Stimulated activated CD8-positive, alpha-beta memory T cell treated with anti-CD3 and anti-CD28 coated beads, Interleukin-12 subunit alpha, Interleukin-12 subunit beta, amount 100 ng/mL, for 24 hours (primary cell): Measurements from ENCODE around the gene GRID1.
"Not testable (repeated sequence)": the region's sequence is repeated elsewhere in the genome, so short reads cannot be mapped to it uniquely, and the experiment has no call there.

Experiments used
- DNase-seq: peaks from one replicate; pipeline ENCODE4 v3.0.0-alpha.2; 2020; ENCODE audit errors: extremely low read depth

GRID1 gene

GRCh38 chr10:86254081-86254480 lies 112.5 kb downstream of the GRID1 start:
- DNase-seq = no peak

- no peak for DNase-seq
These were observed 113.2 kb downstream of the GRID1 start for GRCh38 chr10:86253091-86254072.

GRCh38 chr10:86252556-86252955 lies 114.0 kb downstream of the GRID1 start:
- DNase-seq = no peak

- DNase-seq = no peak
These were observed 114.5 kb downstream of the GRID1 start for GRCh38 chr10:86252079-86252478.

- no peak for DNase-seq
These were observed 115.2 kb downstream of the GRID1 start for GRCh38 chr10:86251426-86251825.

GRCh38 chr10:86250399-86250798 lies 116.2 kb downstream of the GRID1 start:
- no peak for DNase-seq

- no peak for DNase-seq
These were observed 116.8 kb downstream of the GRID1 start for GRCh38 chr10:86249794-86250193.

GRCh38 chr10:86248062-86248461 lies 118.5 kb downstream of the GRID1 start:
- DNase-seq = no peak

GRCh38 chr10:86247588-86247987 lies 119.0 kb downstream of the GRID1 start:
- no peak for DNase-seq

- no peak for DNase-seq
These were observed 119.5 kb downstream of the GRID1 start for GRCh38 chr10:86247073-86247472.

- no peak for DNase-seq
These were observed 120.2 kb downstream of the GRID1 start for GRCh38 chr10:86246279-86246940.

- DNase-seq = no peak
These were observed 121.6 kb downstream of the GRID1 start for GRCh38 chr10:86245015-86245394.

GRCh38 chr10:86244297-86245014 lies 122.1 kb downstream of the GRID1 start:
- DNase-seq = no peak

GRCh38 chr10:86243651-86244155 lies 122.9 kb downstream of the GRID1 start:
- DNase-seq = no peak

GRCh38 chr10:86242761-86243160 lies 123.8 kb downstream of the GRID1 start:
- no peak for DNase-seq

GRCh38 chr10:86238089-86238488 lies 128.5 kb downstream of the GRID1 start:
- not testable (repeated sequence) for DNase-seq

- DNase-seq = no peak
These were observed 131.9 kb downstream of the GRID1 start for GRCh38 chr10:86234541-86235270.

GRCh38 chr10:86234107-86234506 lies 132.5 kb downstream of the GRID1 start:
- DNase-seq = no peak

- DNase-seq = no peak
These were observed 133.5 kb downstream of the GRID1 start for GRCh38 chr10:86233131-86233530.

GRCh38 chr10:86232644-86233043 lies 134.0 kb downstream of the GRID1 start:
- DNase-seq = no peak

- DNase-seq = no peak
These were observed 134.6 kb downstream of the GRID1 start for GRCh38 chr10:86231796-86232560.
